ENCODE measurements around the gene EFNB2. TPM values are rescaled to one million over a fixed set of nuclear protein-coding genes. Genes with fewer than 3 reads are reported as not detected.
A peak's percentile ranks its signal among the peaks of the same experiment; 100 is the strongest.

The EFNB2 gene
- total and polyA plus RNA-seq, 4 donors = 15.7 to 43.8 (median 29.1) TPM

- Histone ChIP-seq H3K36me3 (ENCODE audit: control insufficient read depth in 4 of 4, insufficient read depth in 4 of 4, low read length in 4 of 4) (peaks cover 0 to 3% (median 0%) of the 10 kb centered on the region in 4 donors), H3K4me3 (peak overlapping the region; percentile 62), H3K27ac (ENCODE audit: low read depth in 1 of 2, low read length in 1 of 2) (peak overlapping the region in 1 of 2 donors; percentile 83), H3K9me3 (ENCODE audit: control insufficient read depth in 4 of 4, insufficient read depth in 3 of 4, low read length in 3 of 4) (no peaks in the 10 kb centered on the region), H3K9ac (ENCODE audit: insufficient read depth in 1 of 2, low read length in 2 of 2) (peak overlapping the region in 1 of 2 donors; percentile 50), H3K27me3 (ENCODE audit: control insufficient read depth in 3 of 3, insufficient read depth in 3 of 3, low read length in 2 of 3) (no peaks in the 10 kb centered on the region), H3K4me1 (ENCODE audit: control insufficient read depth in 5 of 5, insufficient read depth in 5 of 5, low read length in 5 of 5) (peaks cover 0 to 32% (median 5%) of the 10 kb centered on the region in 5 donors)
- ATAC-seq (ENCODE audit: insufficient read depth, low FRiP score) = no peak
- DNase-seq = peak in 2 of 3 donors; percentile 41 to 48
- TF ChIP-seq, protein P1, sequence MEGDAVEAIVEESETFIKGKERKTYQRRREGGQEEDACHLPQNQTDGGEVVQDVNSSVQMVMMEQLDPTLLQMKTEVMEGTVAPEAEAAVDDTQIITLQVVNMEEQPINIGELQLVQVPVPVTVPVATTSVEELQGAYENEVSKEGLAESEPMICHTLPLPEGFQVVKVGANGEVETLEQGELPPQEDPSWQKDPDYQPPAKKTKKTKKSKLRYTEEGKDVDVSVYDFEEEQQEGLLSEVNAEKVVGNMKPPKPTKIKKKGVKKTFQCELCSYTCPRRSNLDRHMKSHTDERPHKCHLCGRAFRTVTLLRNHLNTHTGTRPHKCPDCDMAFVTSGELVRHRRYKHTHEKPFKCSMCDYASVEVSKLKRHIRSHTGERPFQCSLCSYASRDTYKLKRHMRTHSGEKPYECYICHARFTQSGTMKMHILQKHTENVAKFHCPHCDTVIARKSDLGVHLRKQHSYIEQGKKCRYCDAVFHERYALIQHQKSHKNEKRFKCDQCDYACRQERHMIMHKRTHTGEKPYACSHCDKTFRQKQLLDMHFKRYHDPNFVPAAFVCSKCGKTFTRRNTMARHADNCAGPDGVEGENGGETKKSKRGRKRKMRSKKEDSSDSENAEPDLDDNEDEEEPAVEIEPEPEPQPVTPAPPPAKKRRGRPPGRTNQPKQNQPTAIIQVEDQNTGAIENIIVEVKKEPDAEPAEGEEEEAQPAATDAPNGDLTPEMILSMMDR (IDR thresholded peaks at IDR 0.05; ENCODE audit: control extremely low read depth, extremely low read depth) = no peak
- 25% methylated on average over 18 of the region's 18 CpGs for WGBS, 2 donors
Measured at GRCh38 chr13:106532111-106532929, 3.1 kb downstream of the EFNB2 start.

GRCh38 chr13:106530980-106531481 is 4.4 kb downstream of the EFNB2 start:
- Histone ChIP-seq H3K4me3 (peak overlapping the region; percentile 33), H3K27ac (ENCODE audit: low read depth in 1 of 2, low read length in 1 of 2) (peak overlapping the region in 1 of 2 donors; percentile 86), H3K36me3 (ENCODE audit: control insufficient read depth in 4 of 4, insufficient read depth in 4 of 4, low read length in 4 of 4) (peaks cover 0 to 3% (median 0%) of the 10 kb centered on the region in 4 donors), H3K4me1 (ENCODE audit: control insufficient read depth in 5 of 5, insufficient read depth in 5 of 5, low read length in 5 of 5) (peaks cover 0 to 29% (median 10%) of the 10 kb centered on the region in 5 donors), H3K9me3 (ENCODE audit: control insufficient read depth in 4 of 4, insufficient read depth in 3 of 4, low read length in 3 of 4) (no peaks in the 10 kb centered on the region), H3K9ac (ENCODE audit: insufficient read depth in 1 of 2, low read length in 2 of 2) (peak overlapping the region in 1 of 2 donors; percentile 36), H3K27me3 (ENCODE audit: control insufficient read depth in 3 of 3, insufficient read depth in 3 of 3, low read length in 2 of 3) (no peaks in the 10 kb centered on the region)
- ATAC-seq (ENCODE audit: insufficient read depth, low FRiP score) (no peak), DNase-seq (no peak)
- WGBS, 2 donors = 56 to 84% methylated on average over 8 of the region's 8 CpGs
- TF ChIP-seq, protein P1 (IDR thresholded peaks at IDR 0.05; ENCODE audit: control extremely low read depth, extremely low read depth) = no peak

DNA sequence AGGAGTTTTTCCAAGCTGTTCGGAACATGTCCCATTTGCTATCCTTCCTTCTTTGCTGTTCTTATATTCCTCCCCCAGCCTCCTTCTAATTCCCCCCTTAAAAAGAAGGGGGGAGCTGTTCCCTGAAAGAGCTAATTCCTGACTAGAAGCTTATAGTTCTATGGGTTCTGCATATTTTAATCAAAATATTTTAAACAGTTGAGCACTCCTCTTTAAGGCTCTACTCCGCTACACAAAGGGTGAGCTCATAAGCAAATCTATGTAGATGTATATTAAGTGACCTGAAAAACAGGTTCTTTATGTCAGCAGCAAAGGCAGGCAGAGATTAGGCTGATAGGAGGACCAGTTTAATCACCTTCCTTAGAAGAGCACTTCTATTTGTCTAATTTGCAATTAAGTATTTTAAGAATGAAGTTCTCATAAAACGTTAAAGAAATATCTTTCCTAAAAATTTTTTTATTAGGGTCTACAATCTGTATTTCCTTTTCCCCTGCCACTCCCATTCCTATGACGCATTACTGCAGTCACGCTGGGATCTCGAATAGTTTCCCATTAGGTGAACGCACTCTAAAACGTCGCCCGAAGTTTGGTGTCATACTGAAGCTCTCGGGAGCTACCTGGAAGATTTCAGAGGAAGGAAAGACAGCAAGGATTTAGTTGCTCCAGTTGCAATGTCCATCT is 5.2 kb downstream of the EFNB2 start:
- TF ChIP-seq, protein P1 (IDR thresholded peaks at IDR 0.05; ENCODE audit: control extremely low read depth, extremely low read depth) = no peak
- peak overlapping the region; percentile 18 to 66 for H3K9ac ChIP-seq (ENCODE audit: insufficient read depth in 1 of 2, low read length in 2 of 2)
- ATAC-seq (ENCODE audit: insufficient read depth, low FRiP score) = no peak
- no peaks in the 10 kb centered on the region for H3K27me3 ChIP-seq (ENCODE audit: control insufficient read depth in 3 of 3, insufficient read depth in 3 of 3, low read length in 2 of 3)
- WGBS, 2 donors = 48 to 73% methylated on average over 11 of the region's 11 CpGs
- peak overlapping the region in 1 of 2 donors; percentile 86 for H3K27ac ChIP-seq (ENCODE audit: low read depth in 1 of 2, low read length in 1 of 2)
- H3K4me3 ChIP-seq = no peak overlapping the region
- DNase-seq = peak in 2 of 3 donors; percentile 47 to 70
- no peaks in the 10 kb centered on the region for H3K9me3 ChIP-seq (ENCODE audit: control insufficient read depth in 4 of 4, insufficient read depth in 3 of 4, low read length in 3 of 4)
- H3K4me1 ChIP-seq (ENCODE audit: control insufficient read depth in 5 of 5, insufficient read depth in 5 of 5, low read length in 5 of 5) = peaks cover 0 to 26% (median 10%) of the 10 kb centered on the region in 5 donors
- peaks cover 0 to 3% (median 0%) of the 10 kb centered on the region in 4 donors for H3K36me3 ChIP-seq (ENCODE audit: control insufficient read depth in 4 of 4, insufficient read depth in 4 of 4, low read length in 4 of 4)

Data from lung (tissue), 12 donors.